Cardiac muscle cell (in vitro differentiated cells and primary cell): ENCODE measurements around the gene SLC7A6. TPM values are rescaled to one million over a fixed set of nuclear protein-coding genes. Genes with fewer than 3 reads are reported as not detected.

ENCODE experiments used
- DNase-seq, 2 donors: peaks; one replicate each; pipeline versions ENCODE4 v3.0.0 to v3.0.0-alpha.2; 2010 to 2017; ENCODE audit warnings: low read depth in 1 of 2, low spot score in 1 of 2
- H3K27ac ChIP-seq: fragments of 200-600 bp; sonication (generic); 2 replicates; pipeline ENCODE4 v1.5.1; 2016
- H3K27me3 ChIP-seq: fragments of 200-600 bp; sonication (generic); 2 replicates; pipeline ENCODE4 v1.6.0; 2016; ENCODE audit warnings: control low read depth
- H3K36me3 ChIP-seq: fragments of 200-600 bp; sonication (generic); 2 replicates; pipeline ENCODE4 v1.5.1; 2016; ENCODE audit warnings: control low read depth
- H3K4me1 ChIP-seq: fragments of 200-600 bp; sonication (generic); 2 replicates; pipeline ENCODE4 v1.8.1; 2017; ENCODE audit warnings: low read depth, mild to moderate bottlenecking, mixed run types
- H3K4me3 ChIP-seq: fragments of 200-600 bp; sonication (generic); 2 replicates; pipeline ENCODE4 v1.5.1; 2016; ENCODE audit warnings: mild to moderate bottlenecking
- H3K9me3 ChIP-seq: fragments of 200-600 bp; sonication (generic); 2 replicates; pipeline ENCODE4 v1.5.1; 2017; ENCODE audit warnings: low read depth, mild to moderate bottlenecking, control low read depth
- CTCF ChIP-seq: IDR thresholded peaks from 2 replicates; pipeline ENCODE4 v1.5.1; 2012; ENCODE audit warnings: low read depth, mild to moderate bottlenecking, low read length
- polyA plus RNA-seq: library from polyadenylated mRNA; unstranded; fragments of >200 nt; fragmentation: Nextera tagmentation; extraction: Ambion mirVana; gene quantifications from 2 replicates; pipeline ENCODE4 v1.2.1, GENCODE V29; 2016
- total RNA-seq: library from RNA; depleted of rRNA; stranded (reverse); fragments of >200 nt; gene quantifications from 2 replicates; pipeline ENCODE4 v1.2.3, GENCODE V29; 2016

Gene SLC7A6
- total and polyA plus RNA-seq, 2 experiments from 2014 or later = 14.3 to 17.1 TPM

GRCh38 chr16:68338326-68339119 lies 74.2 kb downstream of the SLC7A6 start:
- DNase-seq = no peak
- Histone ChIP-seq H3K27me3 (no peaks in the 10 kb centered on the region), H3K9me3 (no peaks in the 10 kb centered on the region), H3K4me1 (no peaks in the 10 kb centered on the region), H3K27ac (no peak overlapping the region), H3K36me3 (peaks cover 34% of the 10 kb centered on the region), H3K4me3 (no peak overlapping the region)
- TF ChIP-seq CTCF = no peak

GRCh38 chr16:68339214-68339613 lies 74.9 kb downstream of the SLC7A6 start:
- Histone ChIP-seq H3K36me3 (peaks cover 34% of the 10 kb centered on the region), H3K9me3 (no peaks in the 10 kb centered on the region)
- DNase-seq = no peak

DNA sequence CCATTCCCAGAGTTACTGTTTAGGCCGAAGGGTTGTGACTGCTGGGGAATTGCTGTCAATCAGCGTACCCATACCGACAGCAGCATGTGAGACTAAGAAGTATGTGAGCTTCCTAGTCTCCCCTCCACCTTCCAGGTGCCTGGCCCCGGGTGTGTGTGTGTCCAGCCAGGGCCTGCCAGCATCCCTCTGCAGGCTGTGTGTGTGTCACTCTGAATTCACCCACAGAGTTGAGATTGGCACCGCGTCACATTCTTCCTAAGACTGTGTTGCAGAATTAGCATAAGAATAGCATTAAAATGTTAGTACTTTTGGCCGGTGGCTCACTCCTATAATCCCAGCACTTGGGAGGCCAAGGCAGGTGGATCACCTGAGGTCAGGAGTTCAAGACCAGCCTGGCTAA lies 78.3 kb downstream of the SLC7A6 start:
- no peak overlapping the region for H3K4me3 ChIP-seq
- no peaks in the 10 kb centered on the region for H3K4me1 ChIP-seq
- no peak overlapping the region for H3K27ac ChIP-seq
- no peaks in the 10 kb centered on the region for H3K9me3 ChIP-seq
- H3K27me3 ChIP-seq = no peaks in the 10 kb centered on the region
- DNase-seq = no peak
- TF ChIP-seq CTCF = no peak
- peaks cover 47% of the 10 kb centered on the region for H3K36me3 ChIP-seq

More at GRCh38 chr16:68339214-68339613, 74.9 kb downstream of the SLC7A6 start:
- Histone ChIP-seq H3K27me3 (no peaks in the 10 kb centered on the region), H3K4me3 (no peak overlapping the region), H3K27ac (no peak overlapping the region), H3K4me1 (no peaks in the 10 kb centered on the region)
- no peak for TF ChIP-seq CTCF

GRCh38 chr16:68343137-68343536 lies 78.8 kb downstream of the SLC7A6 start:
- Histone ChIP-seq H3K27me3 (no peaks in the 10 kb centered on the region), H3K36me3 (peaks cover 44% of the 10 kb centered on the region), H3K4me1 (no peaks in the 10 kb centered on the region), H3K9me3 (no peaks in the 10 kb centered on the region), H3K27ac (no peak overlapping the region), H3K4me3 (no peak overlapping the region)
- no peak for DNase-seq
- no peak for TF ChIP-seq CTCF

DNA sequence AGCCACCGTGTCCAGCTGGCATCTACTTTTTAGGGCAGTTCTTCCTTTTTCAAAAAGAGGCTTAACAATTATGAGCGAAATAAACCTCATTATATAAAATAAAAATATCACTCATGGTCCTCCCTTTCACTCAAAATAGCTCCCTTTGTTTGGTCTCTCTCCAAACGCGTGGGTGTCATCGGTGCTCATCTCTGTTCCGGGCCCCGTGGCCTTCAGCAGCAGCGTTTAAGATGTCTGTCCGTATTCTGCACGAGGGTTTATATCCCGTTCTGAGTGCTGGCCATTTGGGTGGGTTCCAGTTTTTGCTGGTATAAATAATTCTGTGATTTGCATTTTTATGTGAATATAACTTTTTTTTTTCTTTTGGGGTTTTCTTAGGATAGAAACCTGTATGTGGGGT lies 79.9 kb downstream of the SLC7A6 start:
- DNase-seq = no peak
- no peak for TF ChIP-seq CTCF
- Histone ChIP-seq H3K4me1 (no peaks in the 10 kb centered on the region), H3K4me3 (no peak overlapping the region), H3K27me3 (no peaks in the 10 kb centered on the region), H3K27ac (no peak overlapping the region), H3K9me3 (no peaks in the 10 kb centered on the region), H3K36me3 (peaks cover 40% of the 10 kb centered on the region)
